Lung microvascular endothelial cell (primary cell): ENCODE measurements around the gene SPAG16. TPM values are rescaled to one million over a fixed set of nuclear protein-coding genes. Genes with fewer than 3 reads are reported as not detected.

Source experiments
- DNase-seq, 2 donors: peaks; one replicate each; pipeline versions ENCODE4 v3.0.0 to v3.0.0-alpha.2; 2010; ENCODE audit warnings: low read depth in 2 of 2
- total RNA-seq: library from RNA; depleted of rRNA; stranded (reverse); fragments of >200 nt; gene quantifications from 2 replicates; pipeline ENCODE4 v1.2.1, GENCODE V29; 2014

SPAG16 gene
- total RNA-seq, 1 donor from 2014 or later, result 9.1 TPM

DNA sequence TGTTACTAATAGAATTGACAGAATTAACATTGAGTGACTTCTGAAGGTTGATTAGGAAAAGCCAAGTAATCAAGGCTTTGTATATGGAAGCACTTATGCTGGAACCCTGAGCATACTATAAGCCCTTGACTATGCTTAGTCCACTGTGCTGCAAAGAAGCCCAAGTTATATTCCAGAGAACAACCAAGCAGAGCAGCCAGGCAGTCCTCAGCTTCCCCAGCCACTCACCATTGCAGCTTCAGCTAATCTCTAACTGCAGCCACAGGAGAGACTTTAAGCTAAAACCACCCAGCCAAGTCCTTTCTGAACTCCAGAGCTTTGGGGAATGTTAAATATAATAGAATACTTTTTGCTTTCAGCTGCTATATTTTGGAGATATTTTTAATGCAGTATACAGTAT, 962.2 kb downstream of the SPAG16 start:
- no peak for DNase-seq

DNA sequence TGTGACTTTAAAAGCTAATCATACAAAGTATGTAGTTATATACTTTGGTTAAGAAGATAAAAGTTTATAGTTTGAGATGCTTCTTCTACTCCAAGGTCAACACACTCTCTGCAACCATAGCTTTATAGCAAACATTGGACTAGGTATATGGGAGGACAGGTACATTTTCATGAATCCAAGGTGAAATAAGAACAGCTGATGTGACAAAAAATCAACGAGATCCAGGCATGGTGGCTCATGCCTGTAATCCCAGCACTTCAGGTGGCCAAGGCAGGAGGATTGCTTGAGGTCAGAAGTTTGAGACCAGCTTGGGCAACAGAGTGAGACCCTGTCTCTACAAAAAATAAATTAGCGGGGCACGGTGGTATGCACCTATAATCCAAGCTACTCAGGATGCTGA, 963.3 kb downstream of the SPAG16 start:
- no peak for DNase-seq

DNA sequence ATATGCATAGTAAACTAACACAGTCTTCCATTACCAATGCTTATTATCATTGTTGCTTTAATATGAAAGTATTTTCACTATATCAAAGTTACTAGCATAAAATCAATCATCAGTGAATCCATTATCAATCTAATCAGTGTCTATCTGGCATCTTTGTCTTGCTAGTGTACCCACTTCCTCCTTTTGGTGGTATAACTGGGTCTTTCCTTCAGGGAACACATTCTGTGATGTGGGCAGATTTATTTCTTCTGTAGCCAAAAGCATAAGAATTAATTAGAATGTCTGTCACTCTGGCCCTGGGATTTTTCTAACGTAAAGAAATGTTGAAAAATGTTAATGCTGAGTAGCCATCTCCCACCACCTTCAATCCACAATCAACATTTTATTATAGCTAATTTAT, 970.8 kb downstream of the SPAG16 start:
- DNase-seq, result no peak

DNA sequence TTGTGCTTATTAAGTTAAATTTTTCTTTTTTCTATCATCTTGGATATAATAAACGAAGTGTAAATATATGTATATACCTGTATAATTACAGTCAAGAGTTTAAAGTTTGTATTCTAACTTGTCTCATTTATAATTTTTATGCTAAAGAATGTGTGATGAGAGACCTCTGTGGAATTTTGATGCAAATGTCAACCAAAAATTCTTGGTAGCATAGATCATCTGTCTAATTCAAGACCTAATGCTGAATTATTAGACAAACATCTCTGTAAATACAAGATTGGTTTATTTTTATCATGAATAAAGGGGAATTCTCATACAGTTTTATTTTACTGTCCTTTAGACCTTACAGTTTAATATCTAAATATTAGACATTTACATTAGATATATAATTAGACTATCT, 977.4 kb downstream of the SPAG16 start:
- no peak for DNase-seq

DNA sequence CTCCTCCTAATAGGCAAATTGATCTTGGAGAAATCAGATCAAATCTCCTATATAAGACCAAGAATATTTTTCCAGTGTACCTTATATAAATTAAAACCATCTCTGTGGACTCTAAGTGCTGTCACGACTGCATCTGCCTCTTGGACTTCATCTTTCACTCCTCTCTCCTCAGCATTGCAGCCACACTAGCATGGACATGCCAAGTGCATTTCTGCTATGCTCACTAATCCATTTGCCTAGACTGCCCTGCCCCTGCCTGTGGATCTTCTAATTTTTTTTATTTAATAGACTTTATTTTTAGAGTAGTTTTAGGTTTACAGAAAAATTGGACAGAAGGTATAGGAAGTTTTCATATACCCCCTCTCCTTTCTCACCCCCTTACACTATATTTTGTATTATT, 979.9 kb downstream of the SPAG16 start:
- DNase-seq, result no peak

DNA sequence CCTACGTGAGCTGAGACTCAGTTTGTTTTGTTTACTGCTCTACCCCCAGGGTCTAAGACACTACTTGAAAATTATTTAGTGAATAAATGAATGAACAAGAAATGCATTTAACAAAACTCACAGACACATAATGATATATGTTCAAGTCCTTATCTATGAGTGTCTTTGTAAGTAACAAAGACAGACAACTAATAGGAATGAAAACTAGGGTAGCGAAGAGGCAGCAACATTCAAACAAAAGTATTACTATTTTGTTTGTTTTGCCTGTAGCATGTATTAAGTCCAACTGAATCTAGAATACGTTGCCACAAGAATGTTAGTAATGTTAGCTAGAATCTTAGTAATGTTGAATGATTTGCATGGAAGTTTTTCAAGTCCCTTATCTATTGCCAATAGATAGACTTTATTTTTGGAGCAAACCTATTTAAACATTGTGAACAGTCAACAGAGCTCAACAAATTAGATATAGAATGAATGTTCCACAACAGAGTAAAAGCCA, 981.8 kb downstream of the SPAG16 start:
- DNase-seq, result no peak

GRCh38 chr2:214277880-214278279, 993.6 kb downstream of the SPAG16 start:
- no peak for DNase-seq

GRCh38 chr2:214286011-214286410, 1001.7 kb downstream of the SPAG16 start:
- no peak for DNase-seq

GRCh38 chr2:214293593-214293992, 1009.3 kb downstream of the SPAG16 start:
- DNase-seq, result no peak

DNA sequence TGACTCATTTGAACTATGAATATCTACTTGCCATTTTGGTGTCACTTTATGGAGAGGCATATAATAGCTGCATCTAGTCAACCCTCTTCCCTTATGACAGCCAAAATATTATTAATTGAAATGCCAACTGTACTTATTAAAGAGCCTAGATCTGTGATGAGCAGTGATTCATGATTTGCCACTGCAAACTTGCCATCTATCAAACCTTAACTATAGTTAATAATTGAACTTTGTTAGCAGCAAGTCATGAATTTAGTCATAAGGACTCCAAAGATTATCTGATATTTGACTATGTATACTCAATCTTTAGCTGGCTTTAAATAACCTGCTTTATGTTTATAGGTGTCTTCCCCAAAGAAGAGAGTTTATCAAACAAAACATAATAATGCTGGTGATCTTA, 1010.2 kb downstream of the SPAG16 start:
- no peak for DNase-seq

DNA sequence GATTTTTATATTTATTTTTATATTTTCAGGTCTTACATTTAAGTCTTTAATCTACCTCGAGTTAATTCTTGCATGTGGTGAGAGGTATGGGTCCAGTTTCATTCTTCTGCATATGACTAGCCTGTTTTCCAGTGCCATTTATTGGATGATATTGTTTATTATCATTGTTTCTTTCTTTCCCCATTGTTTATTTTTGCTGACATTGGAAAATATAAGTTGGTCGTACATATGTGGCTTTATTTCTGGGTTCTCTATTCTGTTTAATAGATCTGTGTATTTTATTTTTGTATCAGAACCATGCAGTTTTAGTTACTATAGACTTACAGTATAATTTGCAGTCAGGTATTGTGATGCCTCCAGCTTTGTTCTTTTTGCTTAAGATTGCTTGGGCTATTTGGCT, 1013.2 kb downstream of the SPAG16 start:
- no peak for DNase-seq

- DNase-seq, result no peak
These were observed 1026.1 kb downstream of the SPAG16 start for GRCh38 chr2:214310319-214310718.

DNA sequence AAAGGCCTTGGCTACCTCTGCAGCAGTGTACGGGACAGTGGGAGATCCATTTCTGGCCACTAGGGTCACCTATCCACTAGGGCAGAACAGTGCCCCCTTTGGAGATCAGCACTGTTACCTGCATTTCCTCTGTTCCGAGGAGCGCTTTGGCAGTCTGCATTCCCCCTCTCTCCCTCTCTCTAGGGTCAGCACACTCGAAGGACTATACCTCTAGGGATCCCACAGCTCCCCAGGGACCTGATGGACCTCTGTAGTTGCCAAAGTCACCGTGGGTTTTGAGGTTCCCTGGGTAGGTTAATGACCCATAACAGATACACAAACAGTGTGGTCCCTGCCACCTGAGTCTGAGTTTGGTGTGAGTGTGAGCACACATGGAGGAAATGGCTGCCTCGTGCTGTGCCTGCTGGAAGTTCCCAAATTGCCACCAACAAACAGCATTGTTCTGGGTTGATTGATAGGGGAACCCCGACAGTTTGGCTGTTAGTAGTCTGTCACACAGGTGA, 1026.8 kb downstream of the SPAG16 start:
- no peak for DNase-seq

GRCh38 chr2:214311931-214312749, 1027.9 kb downstream of the SPAG16 start:
- DNase-seq, result no peak

GRCh38 chr2:214315324-214315723, 1031.1 kb downstream of the SPAG16 start:
- DNase-seq, result no peak

DNA sequence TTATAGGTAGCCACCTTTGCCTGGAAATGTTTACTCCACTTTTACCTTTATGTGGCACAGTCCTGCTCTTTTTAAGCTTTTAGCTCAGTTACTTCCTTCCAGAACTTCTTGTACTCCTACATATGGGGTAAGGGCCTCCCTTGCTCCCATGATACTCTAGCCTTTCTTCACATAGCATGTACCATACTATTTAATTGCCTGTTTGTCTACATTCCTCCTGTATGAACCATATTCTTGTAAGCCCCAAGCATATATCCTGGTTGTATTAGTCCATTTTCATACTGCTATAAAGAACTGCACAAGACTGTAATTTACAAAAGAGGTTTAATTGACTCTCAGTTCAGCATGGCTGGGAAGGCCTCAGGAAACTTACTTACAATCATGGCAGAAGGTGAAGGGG, 1035.9 kb downstream of the SPAG16 start:
- no peak for DNase-seq

- DNase-seq, result no peak
These were observed 1038.4 kb downstream of the SPAG16 start for GRCh38 chr2:214322662-214323061.

- DNase-seq, result no peak
These were observed 1041.1 kb downstream of the SPAG16 start for GRCh38 chr2:214325404-214325803.

GRCh38 chr2:214328941-214329340, 1044.7 kb downstream of the SPAG16 start:
- DNase-seq, result no peak

DNA sequence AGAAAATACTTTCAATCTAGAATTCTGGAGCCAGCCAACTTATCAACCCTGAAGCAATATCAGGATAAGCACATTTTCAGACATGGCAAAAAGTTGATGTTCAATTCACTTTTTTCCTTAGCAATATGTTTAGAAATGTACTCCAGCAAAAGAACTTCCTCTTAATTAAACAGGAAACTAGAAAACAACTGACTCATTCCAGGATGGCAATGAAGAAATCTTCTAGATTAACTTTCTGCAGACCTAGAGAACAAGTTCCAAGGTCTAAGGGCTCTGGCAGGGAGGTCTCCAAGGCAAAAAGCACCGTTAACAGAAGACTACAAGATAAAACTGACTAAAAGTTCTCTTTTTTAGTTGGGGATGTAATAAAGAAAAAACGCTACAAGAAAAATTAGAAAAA, 1057.4 kb downstream of the SPAG16 start:
- DNase-seq, result no peak

- no peak for DNase-seq
These were observed 1074.2 kb downstream of the SPAG16 start for GRCh38 chr2:214358506-214358905.

DNA sequence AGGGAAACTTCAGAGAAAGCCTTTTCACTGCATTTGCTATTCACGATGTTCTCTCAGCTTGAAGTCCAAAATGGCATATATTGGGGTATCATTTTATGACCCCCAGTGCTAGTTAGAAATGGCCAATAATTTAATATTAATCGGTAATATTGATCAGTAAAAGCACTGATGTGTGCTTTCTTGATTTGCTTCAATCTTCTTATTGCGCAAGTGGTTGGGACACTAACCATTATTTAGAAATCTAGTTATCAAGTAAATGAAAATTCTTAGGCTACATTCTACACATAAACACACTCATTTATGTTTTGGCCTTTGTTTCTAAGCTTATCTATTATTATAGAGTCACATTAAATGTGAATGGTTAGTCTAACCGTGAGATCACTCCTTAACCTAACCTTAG, 1076.9 kb downstream of the SPAG16 start:
- no peak for DNase-seq

- DNase-seq, result no peak
These were observed 1081.3 kb downstream of the SPAG16 start for GRCh38 chr2:214365549-214365948.
